HepG2 (cell line): ENCODE results near the gene SRSF4. TPM values are rescaled to one million over a fixed set of nuclear protein-coding genes. Genes with fewer than 3 reads are reported as not detected.

ENCODE experiments used
- ATF1 ChIP-seq: IDR thresholded peaks from 2 replicates; pipeline ENCODE4 v1.6.1; 2016; ENCODE audit warnings: mild to moderate bottlenecking, control low read depth
- ATF5 ChIP-seq: sonication (generic); formaldehyde crosslinking; IDR thresholded peaks from 2 replicates; pipeline ENCODE4 v1.4.0; 2020; ENCODE audit warnings: mild to moderate bottlenecking, low read depth, missing genetic modification reagents
- ATRX ChIP-seq: sonication (generic); formaldehyde crosslinking; IDR thresholded peaks from 2 replicates; pipeline ENCODE4 v1.4.0; 2020; ENCODE audit warnings: missing genetic modification reagents, borderline replicate concordance
- ELF1 ChIP-seq: sonication (generic); formaldehyde crosslinking; IDR thresholded peaks from 2 replicates; pipeline ENCODE4 v1.4.0; 2020; ENCODE audit warnings: missing genetic modification reagents
- EZH2 ChIP-seq: conservative IDR thresholded peaks from 2 replicates; pipeline ENCODE4 v1.6.1; 2012; ENCODE audit warnings: mild to moderate bottlenecking, low read depth, low read length, moderate library complexity
- HOXA3 ChIP-seq: sonication (generic); formaldehyde crosslinking; IDR thresholded peaks from 2 replicates; pipeline ENCODE4 v1.5.0; 2020; ENCODE audit warnings: missing genetic modification reagents
- IRX3 ChIP-seq: sonication (generic); formaldehyde crosslinking; IDR thresholded peaks from 2 replicates; pipeline ENCODE4 v1.8.1; 2023; ENCODE audit warnings: mild to moderate bottlenecking, low read depth, missing genetic modification reagents, borderline replicate concordance
- ISL2 ChIP-seq: sonication (generic); formaldehyde crosslinking; IDR thresholded peaks from 2 replicates; pipeline ENCODE4 v1.5.0; 2020; ENCODE audit warnings: missing genetic modification reagents
- KAT7 ChIP-seq: IDR thresholded peaks from 2 replicates; pipeline ENCODE4 v1.6.1; 2018; ENCODE audit warnings: borderline replicate concordance, missing compliant biosample characterization
- STAG1 ChIP-seq: sonication (generic); formaldehyde crosslinking; IDR thresholded peaks from 2 replicates; pipeline ENCODE4 v1.4.0; 2020; ENCODE audit warnings: missing genetic modification reagents
- THAP11 ChIP-seq: IDR thresholded peaks from 2 replicates; pipeline ENCODE4 v1.6.1; 2016; ENCODE audit warnings: missing biosample characterization, missing genetic modification reagents
- TP53 ChIP-seq: sonication (generic); formaldehyde crosslinking; conservative IDR thresholded peaks from 2 replicates; pipeline ENCODE4 v1.4.0; 2020; ENCODE audit warnings: missing genetic modification reagents
- TSC22D2 ChIP-seq: sonication (generic); formaldehyde crosslinking; IDR thresholded peaks from 2 replicates; pipeline ENCODE4 v1.5.1; 2020; ENCODE audit warnings: missing genetic modification reagents, mild to moderate bottlenecking, borderline replicate concordance
- ZNF281 ChIP-seq: sonication (generic); formaldehyde crosslinking; IDR thresholded peaks from 2 replicates; pipeline ENCODE4 v1.4.0; 2020; ENCODE audit warnings: missing genetic modification reagents, borderline replicate concordance
- ZNF510 ChIP-seq: sonication (generic); formaldehyde crosslinking; IDR thresholded peaks from 2 replicates; pipeline ENCODE4 v1.4.0; 2020; ENCODE audit warnings: low read depth, mild to moderate bottlenecking, missing genetic modification reagents
- ZNF512B ChIP-seq: sonication (generic); formaldehyde crosslinking; IDR thresholded peaks from 2 replicates; pipeline ENCODE4 v1.5.1; 2020; ENCODE audit warnings: missing genetic modification reagents, mild to moderate bottlenecking, borderline replicate concordance
- ZNF775 ChIP-seq: sonication (generic); formaldehyde crosslinking; IDR thresholded peaks from 2 replicates; pipeline ENCODE4 v1.4.0; 2020; ENCODE audit warnings: missing genetic modification reagents, mild to moderate bottlenecking, moderate library complexity, borderline replicate concordance
- ZNF792 ChIP-seq: IDR thresholded peaks from 2 replicates; pipeline ENCODE4 v1.6.1; 2016
- ZSCAN5A ChIP-seq: sonication (generic); formaldehyde crosslinking; IDR thresholded peaks from 2 replicates; pipeline ENCODE4 v1.8.0; 2022; ENCODE audit warnings: mild to moderate bottlenecking, missing genetic modification reagents, borderline replicate concordance
- ZSCAN9 ChIP-seq: IDR thresholded peaks from 2 replicates; pipeline ENCODE4 v1.6.1; 2016; ENCODE audit warnings: borderline replicate concordance
- polyA plus RNA-seq, 8 experiments: library from polyadenylated mRNA; depleted of rRNA in 3 of 8; stranded (reverse) in 7 of 8; unstranded in 1 of 8; fragments of >200 nt; fragmentation: Illumina TruSeq in 4 of 8; extraction: Trizol in 4 of 8; gene quantifications; 2 replicates each; pipeline versions ENCODE4 v1.2.1 to v1.2.3, GENCODE V29; 2011 to 2016; ENCODE audit warnings: low read depth in 4 of 8, missing spikeins in 1 of 8, mixed read lengths in 1 of 8; ENCODE audit not compliant: insufficient read depth in 1 of 8
- total RNA-seq, 5 experiments: library from RNA; depleted of rRNA; stranded (reverse); fragments of >200 nt; fragmentation: Illumina TruSeq; extraction: Trizol; gene quantifications; 2 replicates each; pipeline ENCODE4 v1.2.3, GENCODE V29; 2016; ENCODE audit warnings: low read depth in 1 of 5
- TF ChIP-seq, protein P1 (sequence below): IDR thresholded peaks from 2 replicates; pipeline ENCODE4 v1.6.1; 2018; ENCODE audit warnings: missing genetic modification reagents

The SRSF4 gene
- total and polyA plus RNA-seq, 2 of the 13 experiments (the other 11 are each of a cell fraction or from before 2014, with no cell fraction given): 37.7 to 50.9 TPM

- TF ChIP-seq ZSCAN5A (CRISPR knock-in tag) (no peak), ATRX (CRISPR knock-in tag) (no peak), ZNF792 (CRISPR knock-in tag) (peak; percentile 63), EZH2 (no peak), ZSCAN9 (peak; percentile 77; the same call in 1 of the 2 replicates), TSC22D2 (CRISPR knock-in tag) (0 out of 2 replicates have a peak, but pooled peaks have one; percentile 20), KAT7 (CRISPR knock-in tag) (peak; percentile 84; the same call in 1 of the 2 replicates), ZNF510 (CRISPR knock-in tag) (no peak), ELF1 (CRISPR knock-in tag) (peak; percentile 91), ATF1 (CRISPR knock-in tag) (no peak), ZNF512B (CRISPR knock-in tag) (no peak), ZNF775 (CRISPR knock-in tag) (no peak), ZNF281 (CRISPR knock-in tag) (peak; percentile 60), THAP11 (CRISPR knock-in tag) (peak; percentile 84; the same call in 1 of the 2 replicates), ISL2 (0 out of 2 replicates have a peak, but pooled peaks have one; percentile 63), STAG1 (CRISPR knock-in tag) (peak; percentile 66), TP53 (no peak), HOXA3 (CRISPR knock-in tag) (peak; percentile 83), IRX3 (CRISPR knock-in tag) (0 out of 2 replicates have a peak, but pooled peaks have one; percentile 37), ATF5 (no peak)
- TF ChIP-seq, protein P1, sequence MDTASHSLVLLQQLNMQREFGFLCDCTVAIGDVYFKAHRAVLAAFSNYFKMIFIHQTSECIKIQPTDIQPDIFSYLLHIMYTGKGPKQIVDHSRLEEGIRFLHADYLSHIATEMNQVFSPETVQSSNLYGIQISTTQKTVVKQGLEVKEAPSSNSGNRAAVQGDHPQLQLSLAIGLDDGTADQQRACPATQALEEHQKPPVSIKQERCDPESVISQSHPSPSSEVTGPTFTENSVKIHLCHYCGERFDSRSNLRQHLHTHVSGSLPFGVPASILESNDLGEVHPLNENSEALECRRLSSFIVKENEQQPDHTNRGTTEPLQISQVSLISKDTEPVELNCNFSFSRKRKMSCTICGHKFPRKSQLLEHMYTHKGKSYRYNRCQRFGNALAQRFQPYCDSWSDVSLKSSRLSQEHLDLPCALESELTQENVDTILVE: peak; percentile 95
These were observed at the start of gene SRSF4 (continued) for GRCh38 chr1:29181413-29182225.
